Gastroesophageal sphincter (tissue), 4 donors: ENCODE measurements around the gene OTULIN. TPM values are rescaled to one million over a fixed set of nuclear protein-coding genes. Genes with fewer than 3 reads are reported as not detected.

Source experiments
- ATAC-seq: fragments of 150-250 bp; one replicate; pipeline ENCODE4 v1.9.1; 2016; ENCODE audit warnings: mild to moderate bottlenecking, moderate library complexity
- H3K27ac ChIP-seq, 4 donors: fragments of 200-600 bp; sonication (generic) in 3 of 4; 1 replicate in 3 of 4; 2 replicates in 1 of 4; pipeline ENCODE4 v1.5.1; 2016 to 2019
- H3K27me3 ChIP-seq: fragments of 200-600 bp; sonication (generic); one replicate; pipeline ENCODE4 v1.5.1; 2019
- H3K36me3 ChIP-seq, 2 donors: fragments of 200-600 bp; sonication (generic); one replicate each; pipeline ENCODE4 v1.5.1; 2019; ENCODE audit warnings: control low read depth in 1 of 2
- H3K4me1 ChIP-seq, 3 donors: fragments of 200-600 bp; sonication (generic); 1 replicate in 2 of 3; 2 replicates in 1 of 3; pipeline ENCODE4 v1.5.1; 2016 to 2019; ENCODE audit warnings: control low read depth in 2 of 3
- H3K4me3 ChIP-seq, 2 donors: fragments of 200-600 bp; sonication (generic); one replicate each; pipeline ENCODE4 v1.5.1; 2019; ENCODE audit warnings: mild to moderate bottlenecking in 1 of 2, moderate library complexity in 1 of 2
- H3K9me3 ChIP-seq, 3 donors: fragments of 200-600 bp; sonication (generic); one replicate each; pipeline ENCODE4 v1.5.1; 2017 to 2019; ENCODE audit warnings: control low read depth in 2 of 3
- CTCF ChIP-seq, 4 experiments: fragments of 200-600 bp in 2 of 4; fragments of 450-650 bp in 2 of 4; sonication (generic) in 1 of 4; IDR thresholded peaks; one replicate each; pipeline ENCODE4 v1.5.1; 2017 to 2019; ENCODE audit warnings: antibody characterized with exemption in 4 of 4, mild to moderate bottlenecking in 2 of 4, moderate library complexity in 2 of 4
- EP300 ChIP-seq: sonication (generic); formaldehyde crosslinking; IDR thresholded peaks from one replicate; pipeline ENCODE4 v1.6.1; 2017; ENCODE audit warnings: antibody characterized with exemption, mild to moderate bottlenecking
- POLR2A ChIP-seq, 2 donors: fragments of 450-650 bp; IDR thresholded peaks; one replicate each; pipeline ENCODE4 v1.6.1; 2017; ENCODE audit warnings: antibody characterized with exemption in 2 of 2, mild to moderate bottlenecking in 2 of 2, moderate library complexity in 1 of 2
- POLR2AphosphoS5 ChIP-seq: sonication (generic); formaldehyde crosslinking; IDR thresholded peaks from one replicate; pipeline ENCODE4 v1.6.1; 2017; ENCODE audit warnings: antibody characterized with exemption
- WGBS, 2 donors: methylation state at CpG; one replicate each; pipeline ENCODE4 v1.1.5; 2018; ENCODE audit warnings: low coverage in 1 of 2; 5-methylcytosine and 5-hydroxymethylcytosine counted together
- total RNA-seq, 4 donors: library from RNA; depleted of rRNA; stranded (reverse); fragments of >200 nt; gene quantifications; one replicate each; pipeline ENCODE4 v1.1.0, GENCODE V29; 2016

Gene OTULIN
- total RNA-seq, 4 donors from 2014 or later = 19.5 to 27.1 (median 23.6) TPM

- Histone ChIP-seq H3K27ac (no peak overlapping the region), H3K4me3 (no peak overlapping the region), H3K4me1 (peaks cover 0 to 17% (median 0%) of the 10 kb centered on the region in 3 donors), H3K36me3 (peaks cover 0 to 84% of the 10 kb centered on the region in 2 donors), H3K27me3 (no peaks in the 10 kb centered on the region), H3K9me3 (no peaks in the 10 kb centered on the region)
- TF ChIP-seq CTCF (IDR thresholded peaks at IDR 0.05) (no peak), POLR2AphosphoS5 (no peak), EP300 (no peak), POLR2A (IDR thresholded peaks at IDR 0.05) (no peak)
- 63 to 95% methylated on average over 3 of the region's 14 CpGs for WGBS, 2 donors
- no peak for ATAC-seq
Measured at GRCh38 chr5:14744296-14745187, 80.0 kb downstream of the OTULIN start.

- H3K36me3 ChIP-seq = peaks cover 0 to 81% of the 10 kb centered on the region in 2 donors
- ATAC-seq = no peak
- no peaks in the 10 kb centered on the region for H3K27me3 ChIP-seq
- peaks cover 0 to 17% (median 0%) of the 10 kb centered on the region in 3 donors for H3K4me1 ChIP-seq
- H3K9me3 ChIP-seq = no peaks in the 10 kb centered on the region
- H3K4me3 ChIP-seq = no peak overlapping the region
- 70 to 80% methylated on average over 5 of the region's 5 CpGs for whole genome bisulfite sequencing, 2 donors
- H3K27ac ChIP-seq = no peak overlapping the region
- TF ChIP-seq CTCF (IDR thresholded peaks at IDR 0.05) (no peak), POLR2A (IDR thresholded peaks at IDR 0.05) (no peak), EP300 (no peak), POLR2AphosphoS5 (no peak)
Measured at GRCh38 chr5:14745188-14745563, 80.7 kb downstream of the OTULIN start.

GRCh38 chr5:14745753-14746152, 81.2 kb downstream of the OTULIN start:
- TF ChIP-seq CTCF (IDR thresholded peaks at IDR 0.05) (no peak), EP300 (no peak), POLR2AphosphoS5 (no peak), POLR2A (IDR thresholded peaks at IDR 0.05) (no peak)
- no peak overlapping the region for H3K4me3 ChIP-seq
- 95% methylated on average over 12 of the region's 14 CpGs; no CpG with 5 or more reads in 1 of the 2 donors for WGBS, 2 donors
- H3K9me3 ChIP-seq = no peaks in the 10 kb centered on the region
- H3K27me3 ChIP-seq = no peaks in the 10 kb centered on the region
- no peak for ATAC-seq
- peaks cover 0 to 12% (median 0%) of the 10 kb centered on the region in 3 donors for H3K4me1 ChIP-seq
- H3K36me3 ChIP-seq = peaks cover 0 to 79% of the 10 kb centered on the region in 2 donors
- H3K27ac ChIP-seq = no peak overlapping the region

- ATAC-seq = peak; percentile 57
- no peak overlapping the region for H3K4me3 ChIP-seq
- H3K27me3 ChIP-seq = no peaks in the 10 kb centered on the region
- H3K4me1 ChIP-seq = peaks cover 0 to 16% (median 0%) of the 10 kb centered on the region in 3 donors
- no peak for TF ChIP-seq POLR2AphosphoS5
- TF ChIP-seq POLR2A (IDR thresholded peaks at IDR 0.05) = no peak
- no peak for TF ChIP-seq CTCF (IDR thresholded peaks at IDR 0.05)
- no peak for TF ChIP-seq EP300
- H3K27ac ChIP-seq = no peak overlapping the region
- no peaks in the 10 kb centered on the region for H3K9me3 ChIP-seq
- 62 to 85% methylated on average over 4 to 9 of the region's 12 CpGs for WGBS, 2 donors
- H3K36me3 ChIP-seq = peaks cover 0 to 76% of the 10 kb centered on the region in 2 donors
Measured at GRCh38 chr5:14748180-14748900, 83.8 kb downstream of the OTULIN start.

Other genes with a start within 250 kb of the OTULIN start
- 10 to 100 TPM in 1 of 4 donors, 1 to 10 TPM in 3; 1.4 to 11.3 (median 5.1) TPM for gene OTULINL, start 82.9 kb upstream of the OTULIN start, total RNA-seq
- gene ANKH, start 207.1 kb downstream of the OTULIN start, total RNA-seq = 10 to 100 TPM; 30.0 to 45.2 (median 36.0) TPM